Kidney tubule cell (primary cell): ENCODE measurements around the gene SPPL3.
A peak's percentile ranks its signal among the peaks of the same experiment; 100 is the strongest.

Source experiments
- DNase-seq: peaks from one replicate; pipeline ENCODE4 v3.0.0-alpha.2; 2018; ENCODE audit warnings: low spot score

SPPL3 gene

DNA sequence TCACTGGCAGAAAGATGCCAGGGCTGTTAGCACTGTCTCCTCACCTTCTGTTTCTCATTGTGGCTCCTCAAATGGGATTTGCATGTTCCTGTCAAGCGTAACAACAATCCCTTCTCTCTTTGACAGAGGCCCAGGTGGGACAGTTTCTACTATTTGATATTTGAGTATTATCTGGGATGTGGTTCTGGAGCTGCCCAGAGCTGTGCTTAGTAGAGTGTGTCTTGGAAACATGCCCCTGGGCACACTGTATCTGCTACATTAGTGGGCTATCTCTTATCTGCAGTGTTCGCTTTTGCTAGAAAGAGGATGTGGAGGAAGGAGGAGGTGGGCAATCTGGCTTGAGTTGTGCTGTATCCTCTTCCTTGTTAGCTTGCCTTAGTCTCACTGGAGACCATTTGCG lies 182.3 kb downstream of the SPPL3 start:
- no peak for DNase-seq

DNA sequence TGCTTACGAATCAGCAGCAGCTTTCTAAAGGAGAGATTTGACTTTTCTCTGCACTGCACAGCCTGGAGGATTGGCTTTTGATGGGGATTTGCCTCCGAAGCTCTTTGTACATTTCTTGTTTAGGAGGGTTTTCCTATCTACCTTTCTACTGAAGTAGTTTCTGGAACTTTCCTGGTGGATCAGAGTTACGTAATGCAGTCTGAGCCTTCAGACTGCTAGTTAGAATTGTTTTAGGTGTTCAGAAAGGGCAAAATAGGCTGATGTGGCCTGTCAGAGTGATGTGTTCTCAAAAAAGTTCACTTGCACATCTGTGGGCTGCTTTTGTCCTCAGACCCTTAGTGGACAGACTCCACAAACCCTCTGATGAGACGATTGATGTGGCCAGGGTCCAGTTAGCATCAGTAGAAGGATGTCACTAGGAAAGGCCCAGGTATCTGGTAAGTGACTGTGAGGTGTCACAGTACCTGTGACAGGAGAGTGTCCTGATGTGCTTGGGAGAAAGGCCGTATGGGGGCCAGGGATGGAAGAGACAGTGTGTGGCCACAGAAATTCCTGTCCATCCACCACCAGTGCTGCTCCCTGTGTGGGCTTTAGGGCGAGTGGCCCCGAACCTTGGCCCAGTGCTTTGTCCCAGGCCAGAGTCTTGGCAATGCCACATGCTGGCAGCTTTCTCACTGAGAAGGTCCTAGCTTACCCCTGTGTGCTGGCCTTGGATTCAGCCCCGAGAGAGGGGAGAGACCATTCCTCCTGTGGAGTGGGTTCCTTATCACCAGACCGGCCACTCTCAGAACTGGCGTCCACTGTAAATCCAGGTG lies 183.0 kb downstream of the SPPL3 start:
- DNase-seq = no peak

DNA sequence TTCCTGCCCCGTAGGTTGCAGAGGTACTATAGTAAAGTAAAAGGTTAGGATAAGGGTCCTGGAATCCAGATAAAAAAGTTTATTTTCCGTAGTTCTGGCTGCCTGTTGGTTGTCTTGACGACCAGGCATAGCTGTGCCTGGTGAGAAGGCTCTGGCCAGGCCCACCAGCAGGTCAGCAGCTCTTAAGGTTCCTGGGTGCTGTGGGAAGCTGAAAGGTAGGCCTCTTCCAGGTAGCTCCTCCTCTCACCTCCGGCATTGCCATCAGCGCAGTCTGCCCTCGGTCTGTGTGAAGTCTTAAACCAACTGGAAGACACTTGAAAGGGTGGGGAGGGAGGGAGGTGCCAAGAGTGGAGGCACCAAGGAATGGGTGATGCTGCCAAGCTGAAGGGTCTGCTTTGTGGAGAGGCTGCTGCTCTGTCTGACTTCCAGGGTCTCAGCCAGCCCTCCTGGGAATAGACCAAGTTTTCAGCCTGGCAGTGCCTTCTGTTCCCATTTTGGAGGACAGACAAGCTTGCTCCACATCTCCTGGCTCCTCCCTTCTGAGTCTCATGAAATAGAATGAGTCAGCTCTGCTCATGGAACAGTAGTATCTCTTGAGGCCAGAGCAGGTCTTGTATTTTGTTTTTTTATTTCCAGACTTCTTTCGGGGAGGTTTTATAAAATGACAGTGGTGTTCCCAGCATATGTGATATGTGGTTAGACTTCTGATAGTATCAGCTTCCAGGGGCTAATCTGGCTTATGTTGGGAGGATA lies 183.7 kb downstream of the SPPL3 start:
- DNase-seq = peak; percentile 51

DNA sequence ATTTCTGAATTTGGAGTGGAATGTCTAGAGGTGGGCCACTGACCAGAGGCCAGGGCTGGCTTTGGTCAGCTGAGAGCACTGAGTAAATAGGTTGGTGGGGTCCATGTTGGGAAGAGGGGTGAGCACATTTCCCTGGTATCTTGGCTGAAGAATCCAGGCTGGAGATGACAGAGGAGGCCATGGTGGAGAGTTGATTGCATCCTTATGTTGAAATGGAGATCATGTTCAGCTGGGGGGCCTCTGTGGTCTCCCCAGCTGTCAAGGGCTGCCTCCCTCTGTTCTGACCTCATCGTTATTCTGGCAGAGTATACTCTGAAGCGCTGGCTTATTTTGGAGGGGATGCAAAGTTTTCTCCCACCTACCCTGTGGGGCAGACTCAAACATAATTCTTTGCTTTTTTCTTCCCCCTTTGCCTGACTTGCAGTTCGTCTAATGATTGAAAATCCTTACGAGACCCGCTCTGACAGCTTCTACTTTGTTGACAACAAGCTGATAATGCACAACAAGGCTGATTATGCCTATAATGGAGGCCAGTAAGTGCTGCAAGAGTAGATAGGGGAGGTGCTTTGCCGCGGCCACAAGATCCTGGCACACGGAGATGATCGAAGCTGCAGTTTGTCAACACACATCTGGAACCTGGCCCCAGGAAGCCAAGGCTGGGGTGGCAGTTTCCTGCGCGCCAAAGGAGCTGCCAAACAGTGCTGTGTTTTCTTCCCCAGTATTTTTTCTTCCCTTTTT lies 184.5 kb downstream of the SPPL3 start:
- DNase-seq = no peak

DNA sequence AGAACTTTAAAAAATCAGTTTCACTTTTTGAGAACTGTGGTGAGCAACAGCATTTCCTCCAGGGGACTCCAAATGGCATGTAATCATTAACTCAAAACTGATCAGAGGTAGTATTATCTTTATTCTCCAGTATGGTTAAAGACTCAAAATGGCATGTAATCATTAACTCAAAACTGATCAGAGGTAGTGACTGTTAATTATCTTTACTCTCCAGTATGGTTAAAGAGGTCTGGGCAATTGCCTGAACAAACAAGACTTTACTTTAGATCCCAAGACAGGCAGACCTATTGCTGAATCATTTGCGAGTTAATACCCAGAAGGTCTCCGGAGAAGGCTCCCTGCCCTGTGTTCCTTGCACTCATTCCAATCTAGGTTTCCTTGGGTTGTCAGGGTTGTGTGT lies 185.1 kb downstream of the SPPL3 start:
- peak; percentile 71 for DNase-seq

DNA sequence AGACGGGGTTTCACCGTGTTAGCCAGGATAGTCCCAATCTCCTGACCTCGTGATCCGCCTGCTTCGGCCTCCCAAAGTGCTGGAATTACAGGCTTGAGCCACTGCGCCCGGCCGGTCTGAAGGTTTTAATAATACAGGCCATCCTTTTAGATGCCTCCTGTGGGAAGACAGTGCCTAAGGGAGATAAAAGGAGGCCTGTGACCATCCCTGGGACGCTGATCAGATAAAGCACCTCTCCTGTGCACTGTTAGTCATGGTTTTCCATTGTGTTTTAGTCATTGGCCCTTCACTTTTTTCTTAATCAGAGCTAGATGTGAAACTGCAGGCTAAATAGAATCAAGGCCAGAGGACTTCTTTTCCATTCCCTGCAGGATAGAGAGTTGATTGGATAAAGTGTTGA lies 186.1 kb downstream of the SPPL3 start:
- no peak for DNase-seq

DNA sequence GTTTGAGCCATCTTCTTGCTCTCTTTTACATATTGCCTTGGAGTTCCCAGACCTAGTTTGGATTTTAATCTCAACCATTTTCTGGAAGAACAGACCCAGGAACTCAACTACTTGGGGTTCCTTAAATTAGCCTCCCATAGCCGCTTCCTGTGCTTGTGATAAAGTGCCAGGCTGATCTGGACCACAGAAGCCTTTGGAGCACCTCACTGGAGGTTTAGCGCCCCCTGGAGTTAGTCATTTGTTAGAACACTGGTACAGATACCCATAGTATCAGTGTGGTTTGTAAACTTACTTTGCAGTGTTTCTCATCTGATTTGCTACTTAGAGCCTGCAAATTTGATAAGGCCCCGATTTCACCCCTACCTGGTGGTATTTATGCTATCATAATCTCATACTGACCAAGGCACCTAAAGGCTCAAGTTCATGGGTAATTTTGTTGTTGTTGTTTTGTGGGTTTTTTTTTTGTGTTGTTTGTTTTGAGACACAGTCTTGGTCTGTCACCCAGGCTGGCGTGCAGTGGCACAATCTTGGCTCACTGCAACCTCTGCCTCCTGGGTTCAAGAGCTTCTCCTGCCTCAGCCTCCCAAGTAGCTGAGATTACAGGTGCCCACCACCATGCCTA lies 190.2 kb downstream of the SPPL3 start:
- peak; percentile 80 for DNase-seq

DNA sequence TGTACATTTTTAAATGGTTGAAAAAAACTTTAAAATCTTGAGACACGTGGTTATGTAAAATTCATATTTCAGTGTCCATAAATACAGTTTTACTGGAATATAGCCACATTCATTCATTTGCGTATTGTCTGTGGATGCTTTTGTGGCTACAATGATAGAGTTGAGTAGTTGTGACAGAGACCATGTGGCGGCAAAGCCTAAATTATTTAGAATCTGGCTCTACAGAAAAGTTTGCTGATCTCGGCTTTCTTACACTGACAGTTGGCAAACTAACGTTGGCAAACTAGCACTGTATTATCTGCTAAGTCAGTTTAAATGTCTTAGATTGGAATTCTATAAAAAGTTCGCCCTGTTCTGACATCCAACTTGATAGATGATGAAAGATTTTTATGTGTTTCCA lies 191.5 kb downstream of the SPPL3 start:
- no peak for DNase-seq
